B cell (primary cell): ENCODE data around the gene ATXN1. TPM values are rescaled to one million over a fixed set of nuclear protein-coding genes. Genes with fewer than 3 reads are reported as not detected.

Source experiments
- ATAC-seq: fragments of 200-7000 bp; cut with Tn5 transposase; one replicate; pipeline ENCODE4 v1.10.0; 2021; ENCODE audit warnings: low read depth, mild to moderate bottlenecking, moderate number of reproducible peaks, moderate library complexity
- CTCF ChIA-PET: fragments of 350-600 bp; sonication (Branson Sonifier 250); formaldehyde crosslinking; loops from one replicate; lab custom pipeline; 2021; ENCODE audit warnings: antibody characterized with exemption, inconsistent platforms; lab: Charles Lee
- POLR2A ChIA-PET: fragments of 350-600 bp; sonication (Branson Sonifier 250); formaldehyde crosslinking; loops from one replicate; lab custom pipeline; 2021; ENCODE audit warnings: antibody characterized with exemption; lab: Charles Lee
- DNase-seq: peaks from one replicate; pipeline ENCODE4 v3.0.0; 2013
- H2AFZ ChIP-seq: 2 replicates; pipeline ENCODE4 v1.6.1; 2012; ENCODE audit warnings: mild to moderate bottlenecking, low read depth, low read length; ENCODE audit not compliant: insufficient read depth, poor library complexity, severe bottlenecking
- H3K27ac ChIP-seq, 2 donors: 1 replicate in 1 of 2; 2 replicates in 1 of 2; pipeline ENCODE4 v1.5.1; 2012 to 2013; ENCODE audit warnings: low read length in 2 of 2, mild to moderate bottlenecking in 2 of 2, moderate library complexity in 1 of 2
- H3K27me3 ChIP-seq, 4 experiments: fragments of 200-600 bp in 1 of 4; sonication (generic) in 1 of 4; replicated peaks in 1 of 4; 1 replicate in 2 of 4; 2 replicates in 2 of 4; pipeline versions ENCODE4 v1.6.1 to v1.7.0; 2013 to 2016; ENCODE audit warnings: low read length in 3 of 4, mild to moderate bottlenecking in 2 of 4, mixed read lengths in 1 of 4, moderate library complexity in 1 of 4; ENCODE audit not compliant: insufficient read depth in 4 of 4, control insufficient read depth in 3 of 4; ENCODE audit errors: control extremely low read depth in 1 of 4
- H3K36me3 ChIP-seq, 2 experiments: replicated peaks in 1 of 2; 1 replicate in 1 of 2; 2 replicates in 1 of 2; pipeline versions ENCODE4 v1.6.1 to v1.7.1; 2013; ENCODE audit warnings: low read length in 1 of 2; ENCODE audit not compliant: insufficient read depth in 2 of 2, control insufficient read depth in 1 of 2; ENCODE audit errors: control extremely low read depth in 1 of 2, extremely low read depth in 1 of 2
- H3K4me1 ChIP-seq, 2 donors: fragments of 200-600 bp in 1 of 2; sonication (generic) in 1 of 2; 1 replicate in 1 of 2; 2 replicates in 1 of 2; pipeline versions ENCODE4 v1.5.1 to v1.6.1; 2013 to 2017; ENCODE audit warnings: low read length in 2 of 2; ENCODE audit not compliant: control insufficient read depth in 2 of 2, insufficient read depth in 2 of 2
- H3K4me2 ChIP-seq: replicated peaks from 2 replicates; pipeline ENCODE3; 2012; ENCODE audit warnings: mild to moderate bottlenecking, low read depth, low read length; ENCODE audit not compliant: poor library complexity, severe bottlenecking
- H3K4me3 ChIP-seq, 5 experiments: fragments of 200-600 bp in 1 of 5; sonication (generic) in 1 of 5; 1 replicate in 3 of 5; 2 replicates in 2 of 5; pipeline versions ENCODE4 v1.5.1 to v1.7.0; 2011 to 2016; ENCODE audit warnings: low read length in 4 of 5, mild to moderate bottlenecking in 4 of 5, low read depth in 2 of 5, control low read depth in 1 of 5, moderate library complexity in 1 of 5; ENCODE audit not compliant: insufficient read depth in 1 of 5; ENCODE audit errors: control extremely low read depth in 1 of 5, extremely low read depth in 1 of 5
- H3K79me2 ChIP-seq: fragments of 200-600 bp; sonication (generic); one replicate; pipeline ENCODE4 v1.6.0; 2016; ENCODE audit warnings: low read length; ENCODE audit not compliant: control insufficient read depth, insufficient read depth
- H3K9ac ChIP-seq: fragments of 200-600 bp; sonication (generic); 2 replicates; pipeline ENCODE4 v1.6.1; 2017; ENCODE audit warnings: mild to moderate bottlenecking, low read length, moderate library complexity
- H3K9me3 ChIP-seq, 3 donors: one replicate each; pipeline versions ENCODE4 v1.6.1 to v1.7.1; 2013; ENCODE audit warnings: low read length in 2 of 3; ENCODE audit not compliant: control insufficient read depth in 2 of 3, insufficient read depth in 1 of 3; ENCODE audit errors: control extremely low read depth in 1 of 3
- H4K20me1 ChIP-seq: 2 replicates; pipeline ENCODE4 v1.6.0; 2012; ENCODE audit warnings: mild to moderate bottlenecking, low read length; ENCODE audit not compliant: insufficient read depth, control insufficient read depth, poor library complexity, severe bottlenecking
- H3K27ac Mint-ChIP-seq: one replicate; pipeline ENCODE4 v1.8.0; 2021; ENCODE audit warnings: mixed read lengths
- H3K27me3 Mint-ChIP-seq: one replicate; pipeline ENCODE4 v1.8.0; 2021; ENCODE audit warnings: mixed read lengths
- H3K4me1 Mint-ChIP-seq: one replicate; pipeline ENCODE4 v1.8.0; 2021; ENCODE audit warnings: mixed read lengths
- H3K4me3 Mint-ChIP-seq: one replicate; pipeline ENCODE4 v1.8.0; 2021; ENCODE audit warnings: mixed read lengths
- H3K9me3 Mint-ChIP-seq: one replicate; pipeline ENCODE4 v1.8.0; 2022; ENCODE audit warnings: mixed read lengths; ENCODE audit not compliant: insufficient read depth
- EZH2 ChIP-seq: IDR thresholded peaks from 2 replicates; pipeline ENCODE4 v1.6.1; 2012; ENCODE audit warnings: borderline replicate concordance, low read depth, mild to moderate bottlenecking, moderate library complexity, low read length; ENCODE audit not compliant: insufficient read depth, poor library complexity, severe bottlenecking
- WGBS: methylation state at CpG from one replicate; pipeline ENCODE4 v1.1.5; 2013; ENCODE audit warnings: missing lambda C conversion rate; ENCODE audit not compliant: insufficient coverage; 5-methylcytosine and 5-hydroxymethylcytosine counted together
- intact Hi-C: fragments of 100-400 bp; cut with micrococcal nuclease; formaldehyde crosslinking; loops from one replicate; pipeline ENCODE4 v1.10.0; 2022
- polyA plus RNA-seq: library from polyadenylated mRNA; depleted of rRNA; stranded (reverse); fragments of >200 nt; gene quantifications from 2 replicates; pipeline ENCODE4 v1.2.3, GENCODE V29; 2012
- total RNA-seq, 2 donors: library from RNA; stranded (reverse); fragments of 120-200 nt in 1 of 2; gene quantifications; 1 replicate in 1 of 2; 2 replicates in 1 of 2; pipeline versions ENCODE4 v1.2.3 to v1.2.4, GENCODE V29; 2013 to 2022
- TF ChIP-seq, protein P1 (sequence below): fragments of 200-600 bp; IDR thresholded peaks from one replicate; pipeline ENCODE4 v1.8.0; 2022; ENCODE audit warnings: antibody characterized with exemption, mild to moderate bottlenecking

The ATXN1 gene
- total and polyA plus RNA-seq, 2 donors (not counting 1 experiment from before 2014, with no cell fraction given): 5.7 to 63.8 TPM

DNA sequence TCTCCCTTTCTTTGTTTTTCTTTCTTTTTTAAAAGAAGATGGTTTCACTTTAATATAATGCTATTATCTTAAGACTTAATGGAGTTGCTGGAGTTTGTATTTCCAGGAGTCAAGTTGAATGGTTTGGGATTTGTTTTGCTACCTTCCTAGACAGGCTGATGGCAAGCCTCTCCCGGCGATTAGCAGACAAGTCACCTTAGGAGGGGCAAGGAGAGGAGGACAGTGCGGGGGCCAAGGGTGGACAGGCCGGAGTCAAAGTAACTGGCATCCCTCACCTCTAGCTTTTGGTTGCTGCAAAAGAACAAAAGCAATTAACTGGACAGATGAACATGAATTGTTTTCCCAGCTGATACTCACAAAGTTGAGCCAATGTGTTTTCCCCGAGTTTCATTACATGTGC is 465.8 kb downstream of the ATXN1 start:
- no peak overlapping the region for H2AFZ ChIP-seq
- H3K9ac ChIP-seq: no peak overlapping the region
- Mint-ChIP-seq H3K4me3 (no peak overlapping the region), H3K27me3 (no peaks in the 10 kb centered on the region), H3K27ac (no peak overlapping the region), H3K9me3 (no peaks in the 10 kb centered on the region), H3K4me1 (no peaks in the 10 kb centered on the region)
- ATAC-seq (no peak), DNase-seq (no peak)
- no peak overlapping the region for H3K4me3 ChIP-seq
- no peaks in the 10 kb centered on the region for H3K9me3 ChIP-seq
- H3K4me2 ChIP-seq: no peak overlapping the region
- no peaks in the 10 kb centered on the region for H3K4me1 ChIP-seq
- no peaks in the 10 kb centered on the region for H3K27me3 ChIP-seq
- no peaks in the 10 kb centered on the region for H3K36me3 ChIP-seq
- H3K79me2 ChIP-seq: no peaks in the 10 kb centered on the region
- no peak overlapping the region for H3K27ac ChIP-seq
- TF ChIP-seq, protein P1, sequence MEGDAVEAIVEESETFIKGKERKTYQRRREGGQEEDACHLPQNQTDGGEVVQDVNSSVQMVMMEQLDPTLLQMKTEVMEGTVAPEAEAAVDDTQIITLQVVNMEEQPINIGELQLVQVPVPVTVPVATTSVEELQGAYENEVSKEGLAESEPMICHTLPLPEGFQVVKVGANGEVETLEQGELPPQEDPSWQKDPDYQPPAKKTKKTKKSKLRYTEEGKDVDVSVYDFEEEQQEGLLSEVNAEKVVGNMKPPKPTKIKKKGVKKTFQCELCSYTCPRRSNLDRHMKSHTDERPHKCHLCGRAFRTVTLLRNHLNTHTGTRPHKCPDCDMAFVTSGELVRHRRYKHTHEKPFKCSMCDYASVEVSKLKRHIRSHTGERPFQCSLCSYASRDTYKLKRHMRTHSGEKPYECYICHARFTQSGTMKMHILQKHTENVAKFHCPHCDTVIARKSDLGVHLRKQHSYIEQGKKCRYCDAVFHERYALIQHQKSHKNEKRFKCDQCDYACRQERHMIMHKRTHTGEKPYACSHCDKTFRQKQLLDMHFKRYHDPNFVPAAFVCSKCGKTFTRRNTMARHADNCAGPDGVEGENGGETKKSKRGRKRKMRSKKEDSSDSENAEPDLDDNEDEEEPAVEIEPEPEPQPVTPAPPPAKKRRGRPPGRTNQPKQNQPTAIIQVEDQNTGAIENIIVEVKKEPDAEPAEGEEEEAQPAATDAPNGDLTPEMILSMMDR: no peak
- no peak for TF ChIP-seq EZH2
- intact Hi-C loops: no loop called here
- ChIA-PET CTCF (no interaction called here), POLR2A (no interaction called here)
- WGBS: 92% methylated on average over 3 of the region's 5 CpGs
- H4K20me1 ChIP-seq: no peaks in the 10 kb centered on the region

DNA sequence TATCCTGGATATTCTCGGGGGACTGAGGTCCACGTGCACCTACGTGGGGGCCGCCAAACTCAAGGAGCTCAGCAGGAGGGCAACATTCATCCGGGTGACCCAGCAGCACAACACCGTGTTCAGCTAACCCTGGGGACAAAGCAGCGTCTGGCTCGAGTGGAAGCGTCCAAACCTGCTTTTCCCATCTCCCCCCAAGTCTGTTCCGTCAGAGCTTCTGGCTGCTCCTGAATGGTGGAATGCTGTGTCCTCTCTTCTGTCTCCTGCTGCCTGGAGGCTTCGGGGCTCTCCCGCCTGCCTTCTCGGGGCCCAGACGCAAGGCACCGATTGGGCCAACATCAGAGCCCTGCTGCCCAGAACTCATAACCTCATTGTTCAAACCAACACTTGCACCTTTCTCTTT is 466.2 kb downstream of the ATXN1 start:
- Mint-ChIP-seq H3K4me1 (no peaks in the 10 kb centered on the region), H3K27me3 (no peaks in the 10 kb centered on the region), H3K9me3 (no peaks in the 10 kb centered on the region), H3K27ac (no peak overlapping the region), H3K4me3 (no peak overlapping the region)
- TF ChIP-seq, protein P1: no peak
- TF ChIP-seq EZH2: no peak
- H4K20me1 ChIP-seq: no peaks in the 10 kb centered on the region
- H3K4me3 ChIP-seq: no peak overlapping the region
- ChIA-PET CTCF (interaction anchor here (1.0 kb wide), 1 partner anchor 9 kb away, joined by 3 read pairs; no protein-coding TSS in a partner anchor), POLR2A (no interaction called here)
- H3K9me3 ChIP-seq: no peaks in the 10 kb centered on the region
- ATAC-seq: no peak
- intact Hi-C loops: no loop called here
- no peaks in the 10 kb centered on the region for H3K79me2 ChIP-seq
- H3K9ac ChIP-seq: no peak overlapping the region
- no peaks in the 10 kb centered on the region for H3K36me3 ChIP-seq
- no peaks in the 10 kb centered on the region for H3K27me3 ChIP-seq
- no peak overlapping the region for H3K4me2 ChIP-seq
- no peak overlapping the region for H3K27ac ChIP-seq
- no peak for DNase-seq
- no peaks in the 10 kb centered on the region for H3K4me1 ChIP-seq
- no peak overlapping the region for H2AFZ ChIP-seq
- WGBS: 97% methylated on average over 10 of the region's 15 CpGs
